ENCODE measurements around the gene LAMA2. TPM values are rescaled to one million over a fixed set of nuclear protein-coding genes. Genes with fewer than 3 reads are reported as not detected.

The LAMA2 gene
- total and polyA plus RNA-seq, 2 donors (not counting 3 experiments of a cell fraction or from before 2014, with no cell fraction given) = 0.51 to 0.75 TPM

DNA sequence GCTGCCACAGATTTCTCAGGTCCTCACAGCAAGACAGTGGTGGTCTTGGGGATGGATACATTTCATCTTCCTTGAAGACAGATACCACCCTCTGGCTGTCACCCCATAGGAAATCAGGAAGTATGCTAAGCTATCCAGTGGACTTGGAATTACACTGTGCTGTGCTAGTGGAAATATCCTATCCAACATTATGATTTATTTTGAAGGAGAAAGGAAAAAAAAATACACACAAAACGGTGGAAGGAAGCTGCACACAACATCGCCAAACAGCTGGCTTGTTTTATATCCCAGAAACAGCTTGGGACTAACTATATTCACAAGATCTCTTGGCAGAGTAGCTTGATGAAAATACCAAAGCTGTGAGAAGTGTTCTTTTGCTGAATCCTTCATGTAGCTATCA lies 257.6 kb downstream of the LAMA2 start:
- ChIA-PET POLR2A (no interaction called here), CTCF (interaction anchor here (1.4 kb wide), 1 partner anchor 333 kb away, joined by 5 read pairs; no protein-coding TSS in a partner anchor)
- Histone ChIP-seq H3K27me3 (ENCODE audit: control insufficient read depth in 2 of 2, insufficient read depth in 2 of 2, low read length in 2 of 2) (peaks cover 3% of the 10 kb centered on the region in 2 experiments), H3K9me1 (replicated peaks; ENCODE audit: control insufficient read depth, extremely low read depth, insufficient read depth, low read length) (no peaks in the 10 kb centered on the region), H2AFZ (ENCODE audit: low read depth, low read length) (no peak overlapping the region), H4K20me1 (replicated peaks; ENCODE audit: control insufficient read depth, extremely low read depth, insufficient read depth, low read length) (no peaks in the 10 kb centered on the region), H3K9ac (replicated peaks; ENCODE audit: extremely low read depth, insufficient read depth, low read length) (no peak overlapping the region), H3K9me3 (replicated peaks; ENCODE audit: control insufficient read depth, insufficient read depth, low read length) (no peaks in the 10 kb centered on the region), H3K27ac (ENCODE audit: insufficient read depth, low read depth, low read length) (no peak overlapping the region), H3K4me1 (ENCODE audit: control insufficient read depth, extremely low read depth, insufficient read depth, low read length) (no peaks in the 10 kb centered on the region), H3K4me3 (replicated peaks in 1 of 3; ENCODE audit: insufficient read depth in 1 of 3, low read depth in 1 of 3, low read length in 3 of 3) (no peak overlapping the region), H3K79me2 (ENCODE audit: control insufficient read depth, insufficient read depth, low read length) (no peaks in the 10 kb centered on the region), H3K36me3 (ENCODE audit: control insufficient read depth in 2 of 2, extremely low read depth in 1 of 2, insufficient read depth in 2 of 2, low read length in 2 of 2) (no peaks in the 10 kb centered on the region), H3K4me2 (ENCODE audit: insufficient read depth, low read length) (no peak overlapping the region)
- dilution Hi-C loops (cut with MboI; ENCODE audit: extremely low pct_ligation_motif_present, low sequenced_read_pairs) = no loop called here
- intact Hi-C loops (cut with micrococcal nuclease) = no loop called here
- no TSS peak for BruUV-seq (replicated peaks)
- DNase-seq (ENCODE audit: low read depth, low spot score) (no peak), FAIRE-seq (no peak)
- TF ChIP-seq, protein P1, sequence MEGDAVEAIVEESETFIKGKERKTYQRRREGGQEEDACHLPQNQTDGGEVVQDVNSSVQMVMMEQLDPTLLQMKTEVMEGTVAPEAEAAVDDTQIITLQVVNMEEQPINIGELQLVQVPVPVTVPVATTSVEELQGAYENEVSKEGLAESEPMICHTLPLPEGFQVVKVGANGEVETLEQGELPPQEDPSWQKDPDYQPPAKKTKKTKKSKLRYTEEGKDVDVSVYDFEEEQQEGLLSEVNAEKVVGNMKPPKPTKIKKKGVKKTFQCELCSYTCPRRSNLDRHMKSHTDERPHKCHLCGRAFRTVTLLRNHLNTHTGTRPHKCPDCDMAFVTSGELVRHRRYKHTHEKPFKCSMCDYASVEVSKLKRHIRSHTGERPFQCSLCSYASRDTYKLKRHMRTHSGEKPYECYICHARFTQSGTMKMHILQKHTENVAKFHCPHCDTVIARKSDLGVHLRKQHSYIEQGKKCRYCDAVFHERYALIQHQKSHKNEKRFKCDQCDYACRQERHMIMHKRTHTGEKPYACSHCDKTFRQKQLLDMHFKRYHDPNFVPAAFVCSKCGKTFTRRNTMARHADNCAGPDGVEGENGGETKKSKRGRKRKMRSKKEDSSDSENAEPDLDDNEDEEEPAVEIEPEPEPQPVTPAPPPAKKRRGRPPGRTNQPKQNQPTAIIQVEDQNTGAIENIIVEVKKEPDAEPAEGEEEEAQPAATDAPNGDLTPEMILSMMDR (IDR thresholded peaks at IDR 0.05; ENCODE audit: extremely low read depth in 1 of 2, insufficient read depth in 1 of 2, low read depth in 1 of 2, low read length in 2 of 2) = no peak
- TF ChIP-seq MYC (IDR thresholded peaks at IDR 0.05; ENCODE audit: low read depth, low read length) (no peak), GATA2 (IDR thresholded peaks at IDR 0.05; ENCODE audit: insufficient read depth, insufficient read length, low read depth, low read length) (no peak), EZH2 (IDR thresholded peaks at IDR 0.05; ENCODE audit: borderline replicate concordance, low read depth, low read length, severe bottlenecking) (no peak), POLR2A (IDR thresholded peaks at IDR 0.05; ENCODE audit: low read depth, low read length) (no peak), JUN (IDR thresholded peaks at IDR 0.05; ENCODE audit: borderline replicate concordance, insufficient read depth, insufficient read length, low read depth) (no peak)
- TF ChIP-seq, protein P2, sequence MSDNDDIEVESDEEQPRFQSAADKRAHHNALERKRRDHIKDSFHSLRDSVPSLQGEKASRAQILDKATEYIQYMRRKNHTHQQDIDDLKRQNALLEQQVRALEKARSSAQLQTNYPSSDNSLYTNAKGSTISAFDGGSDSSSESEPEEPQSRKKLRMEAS (IDR thresholded peaks at IDR 0.05; ENCODE audit: insufficient read depth, insufficient read length) = no peak

Data from endothelial cell of umbilical vein (primary cell).